Natural killer cell (primary cell): ENCODE results near the gene CIAPIN1. TPM values are rescaled to one million over a fixed set of nuclear protein-coding genes. Genes with fewer than 3 reads are reported as not detected.

ENCODE experiments used
- ATAC-seq, 3 donors: fragments of 150-1000 bp in 2 of 3; fragments of 200-7000 bp in 1 of 3; cut with Tn5 transposase; 1 replicate in 1 of 3; 2 replicates in 2 of 3; pipeline ENCODE4 v1.10.0; 2021; ENCODE audit warnings: mild to moderate bottlenecking in 2 of 3, moderate library complexity in 2 of 3
- DNase-seq, 2 donors: peaks; one replicate each; pipeline versions ENCODE4 v3.0.0 to v3.0.0-alpha.2; 2013 to 2021; ENCODE audit warnings: mixed read lengths in 1 of 2
- H3K27ac ChIP-seq: one replicate; pipeline ENCODE4 v1.5.1; 2013; ENCODE audit warnings: mild to moderate bottlenecking, low read length
- H3K27me3 ChIP-seq: one replicate; pipeline ENCODE4 v1.6.1; 2013; ENCODE audit warnings: low read length; ENCODE audit not compliant: control insufficient read depth, insufficient read depth
- H3K36me3 ChIP-seq: one replicate; pipeline ENCODE4 v1.6.1; 2013; ENCODE audit warnings: low read length; ENCODE audit not compliant: control insufficient read depth, insufficient read depth
- H3K4me1 ChIP-seq: one replicate; pipeline ENCODE4 v1.6.1; 2013; ENCODE audit warnings: low read length; ENCODE audit not compliant: control insufficient read depth, insufficient read depth
- H3K4me3 ChIP-seq: one replicate; pipeline ENCODE4 v1.5.1; 2013; ENCODE audit warnings: low read length
- H3K9me3 ChIP-seq: one replicate; pipeline ENCODE4 v1.6.1; 2013; ENCODE audit warnings: low read length; ENCODE audit not compliant: control insufficient read depth, insufficient read depth
- H3K27ac Mint-ChIP-seq, 2 donors: one replicate each; pipeline ENCODE4 v1.8.0; 2022; ENCODE audit warnings: mild to moderate bottlenecking in 2 of 2, mixed read lengths in 2 of 2, moderate library complexity in 1 of 2
- H3K27me3 Mint-ChIP-seq, 2 donors: one replicate each; pipeline ENCODE4 v1.8.0; 2022; ENCODE audit warnings: low read depth in 2 of 2, mixed read lengths in 2 of 2
- H3K36me3 Mint-ChIP-seq: one replicate; pipeline ENCODE4 v1.8.0; 2022; ENCODE audit warnings: mixed read lengths
- H3K4me1 Mint-ChIP-seq, 2 donors: one replicate each; pipeline ENCODE4 v1.8.0; 2022; ENCODE audit warnings: mixed read lengths in 2 of 2
- H3K4me3 Mint-ChIP-seq: one replicate; pipeline ENCODE4 v1.8.0; 2022; ENCODE audit warnings: mild to moderate bottlenecking, moderate library complexity, mixed read lengths
- H3K9me3 Mint-ChIP-seq, 2 donors: one replicate each; pipeline ENCODE4 v1.8.0; 2022; ENCODE audit warnings: mixed read lengths in 2 of 2
- CTCF ChIP-seq: fragments of 200-600 bp; IDR thresholded peaks from one replicate; pipeline ENCODE4 v1.8.0; 2022; ENCODE audit warnings: antibody characterized with exemption
- WGBS: methylation state at CpG from one replicate; pipeline ENCODE4 v1.1.7; 2013; ENCODE audit warnings: missing lambda C conversion rate; ENCODE audit not compliant: insufficient coverage; 5-methylcytosine and 5-hydroxymethylcytosine counted together
- intact Hi-C: fragments of 100-400 bp; cut with micrococcal nuclease; formaldehyde crosslinking; loops from one replicate; pipeline ENCODE4 v1.14.2; 2022
- total RNA-seq, 4 donors: library from RNA; stranded (reverse); fragments of 120-200 nt in 1 of 4; gene quantifications; one replicate each; pipeline versions ENCODE4 v1.2.3 to v1.2.4, GENCODE V29; 2013 to 2022

Gene CIAPIN1
- total RNA-seq, 3 donors from 2014 or later (not counting 1 experiment from before 2014, with no cell fraction given), result 41.1 to 48.8 (median 42.9) TPM

- no peaks in the 10 kb centered on the region for H3K27me3 ChIP-seq
- peak overlapping the region; percentile 51 for H3K4me3 ChIP-seq
- H3K4me1 ChIP-seq, result peaks cover 12% of the 10 kb centered on the region
- TF ChIP-seq CTCF, result no peak
- H3K36me3 Mint-ChIP-seq, result peaks cover 14% of the 10 kb centered on the region
- H3K4me1 Mint-ChIP-seq, result peaks cover 32 to 33% of the 10 kb centered on the region in 2 donors
- peak overlapping the region; percentile 90 to 94 for H3K27ac Mint-ChIP-seq
- peaks cover 48% of the 10 kb centered on the region for H3K36me3 ChIP-seq
- H3K27ac ChIP-seq, result no peak overlapping the region
- no peak for DNase-seq
- ATAC-seq, result peak in 1 of 3 donors; percentile 4
- intact Hi-C loops, result loop anchor here (1.0 kb wide), 1 partner anchor 16 kb away; the partner anchor contains the start of genes CIAPIN1 and COQ9
- no peaks in the 10 kb centered on the region for H3K9me3 ChIP-seq
- H3K27me3 Mint-ChIP-seq, result no peaks in the 10 kb centered on the region
- no peaks in the 10 kb centered on the region for H3K9me3 Mint-ChIP-seq
- H3K4me3 Mint-ChIP-seq, result peak overlapping the region; percentile 100
- WGBS, result 2% methylated on average over 16 of the region's 16 CpGs
These were observed 15.8 kb upstream of the CIAPIN1 start for GRCh38 chr16:57462978-57463362.

GRCh38 chr16:57462209-57462977 is 15.2 kb upstream of the CIAPIN1 start, which contains the start of gene POLR2C:
Gene POLR2C, plus strand, starts transcription at chr16:57462679. Its CDS starts 46 bp downstream, at chr16:57462725.
- peaks cover 49% of the 10 kb centered on the region for H3K36me3 ChIP-seq
- H3K4me3 Mint-ChIP-seq, result peak within 1 kb of the TSS; percentile 100
- peak within 1 kb of the TSS; percentile 58 for H3K27ac ChIP-seq
- no peaks in the 10 kb centered on the region for H3K9me3 ChIP-seq
- intact Hi-C loops, result loop anchor here (1.0 kb wide), 1 partner anchor 15 kb away; the partner anchor contains the start of genes CIAPIN1 and COQ9
- ATAC-seq (peak; percentile 97 to 98 (median 98)), DNase-seq (peak; percentile 94 to 96)
- H3K4me1 Mint-ChIP-seq, result peaks cover 32 to 33% of the 10 kb centered on the region in 2 donors
- 4% methylated on average over 46 of the region's 47 CpGs for WGBS
- TF ChIP-seq CTCF, result peak; percentile 94
- no peaks in the 10 kb centered on the region for H3K9me3 Mint-ChIP-seq
- peak within 1 kb of the TSS; percentile 51 for H3K4me3 ChIP-seq
- H3K27me3 ChIP-seq, result no peaks in the 10 kb centered on the region
- peak within 1 kb of the TSS; percentile 90 to 94 for H3K27ac Mint-ChIP-seq
- no peaks in the 10 kb centered on the region for H3K27me3 Mint-ChIP-seq
- H3K36me3 Mint-ChIP-seq, result peaks cover 8% of the 10 kb centered on the region
- H3K4me1 ChIP-seq, result peaks cover 12% of the 10 kb centered on the region

GRCh38 chr16:57452021-57452420 is 4.8 kb upstream of the CIAPIN1 start:
- Histone ChIP-seq H3K4me1 (peaks cover 11% of the 10 kb centered on the region), H3K4me3 (no peak overlapping the region), H3K36me3 (peaks cover 48% of the 10 kb centered on the region), H3K27me3 (no peaks in the 10 kb centered on the region), H3K27ac (no peak overlapping the region), H3K9me3 (no peaks in the 10 kb centered on the region)
- intact Hi-C loops, result no loop called here
- H3K27me3 Mint-ChIP-seq, result no peaks in the 10 kb centered on the region
- no peak for ATAC-seq
- H3K36me3 Mint-ChIP-seq, result peaks cover 7% of the 10 kb centered on the region
- H3K27ac Mint-ChIP-seq, result no peak overlapping the region
- H3K4me1 Mint-ChIP-seq, result peaks cover 0 to 4% of the 10 kb centered on the region in 2 donors
- TF ChIP-seq CTCF, result no peak
- no peak for DNase-seq
- H3K9me3 Mint-ChIP-seq, result no peaks in the 10 kb centered on the region
- H3K4me3 Mint-ChIP-seq, result no peak overlapping the region
- WGBS, result 98% methylated on average over 10 of the region's 10 CpGs
